Epithelial cell of prostate (primary cell): ENCODE measurements around the gene KCNK3.
"Not testable (repeated sequence)": the region's sequence is repeated elsewhere in the genome, so short reads cannot be mapped to it uniquely, and the experiment has no call there.

ENCODE experiments used
- DNase-seq: peaks from one replicate; pipeline ENCODE4 v3.0.0-alpha.2; 2011; ENCODE audit warnings: low read depth, low spot score
- H3K27ac ChIP-seq: fragments of 450-650 bp; 2 replicates; pipeline ENCODE4 v1.5.1; 2017; ENCODE audit warnings: mild to moderate bottlenecking

Gene KCNK3

GRCh38 chr2:26660363-26660962 is 32.1 kb upstream of the KCNK3 start:
- H3K27ac ChIP-seq: no peak overlapping the region
- DNase-seq: no peak

- H3K27ac ChIP-seq, DNase-seq: not testable (repeated sequence)
Observed at GRCh38 chr2:26665296-26665695, 27.2 kb upstream of the KCNK3 start.

- H3K27ac ChIP-seq: no peak overlapping the region
- no peak for DNase-seq
Observed at GRCh38 chr2:26666671-26667070, 25.9 kb upstream of the KCNK3 start.

- no peak for DNase-seq
Observed at GRCh38 chr2:26668041-26668440, 24.5 kb upstream of the KCNK3 start.

GRCh38 chr2:26668856-26669750 is 23.4 kb upstream of the KCNK3 start:
- no peak overlapping the region for H3K27ac ChIP-seq
- DNase-seq: no peak

More at GRCh38 chr2:26668041-26668440, 24.5 kb upstream of the KCNK3 start:
- no peak overlapping the region for H3K27ac ChIP-seq

- no peak for DNase-seq
- H3K27ac ChIP-seq: no peak overlapping the region
Observed at GRCh38 chr2:26670171-26670570, 22.4 kb upstream of the KCNK3 start.

GRCh38 chr2:26670931-26671460 is 21.5 kb upstream of the KCNK3 start:
- DNase-seq: no peak
- no peak overlapping the region for H3K27ac ChIP-seq

GRCh38 chr2:26671691-26672090 is 20.8 kb upstream of the KCNK3 start:
- DNase-seq: no peak
- no peak overlapping the region for H3K27ac ChIP-seq

GRCh38 chr2:26672112-26672817 is 20.3 kb upstream of the KCNK3 start:
- DNase-seq: no peak
- no peak overlapping the region for H3K27ac ChIP-seq

- no peak for DNase-seq
- no peak overlapping the region for H3K27ac ChIP-seq
Observed at GRCh38 chr2:26672818-26673393, 19.6 kb upstream of the KCNK3 start.

- DNase-seq: no peak
Observed at GRCh38 chr2:26674002-26674751, 18.3 kb upstream of the KCNK3 start.

GRCh38 chr2:26674771-26675170 is 17.8 kb upstream of the KCNK3 start:
- no peak for DNase-seq
- no peak overlapping the region for H3K27ac ChIP-seq

More at GRCh38 chr2:26674002-26674751, 18.3 kb upstream of the KCNK3 start:
- H3K27ac ChIP-seq: no peak overlapping the region

- no peak for DNase-seq
- H3K27ac ChIP-seq: no peak overlapping the region
Observed at GRCh38 chr2:26675651-26676255, 16.8 kb upstream of the KCNK3 start.

- DNase-seq: no peak
- no peak overlapping the region for H3K27ac ChIP-seq
Observed at GRCh38 chr2:26678035-26678434, 14.5 kb upstream of the KCNK3 start.

- no peak for DNase-seq
- H3K27ac ChIP-seq: no peak overlapping the region
Observed at GRCh38 chr2:26679867-26680266, 12.7 kb upstream of the KCNK3 start.

GRCh38 chr2:26681656-26682055 is 10.9 kb upstream of the KCNK3 start:
- H3K27ac ChIP-seq: no peak overlapping the region
- no peak for DNase-seq

- no peak overlapping the region for H3K27ac ChIP-seq
- no peak for DNase-seq
Observed at GRCh38 chr2:26682155-26682554, 10.4 kb upstream of the KCNK3 start.

- DNase-seq: no peak
- H3K27ac ChIP-seq: no peak overlapping the region
Observed at GRCh38 chr2:26683583-26683982, 8.9 kb upstream of the KCNK3 start.

GRCh38 chr2:26685341-26685740 is 7.2 kb upstream of the KCNK3 start:
- no peak overlapping the region for H3K27ac ChIP-seq
- no peak for DNase-seq
